Measurements from ENCODE around the gene SH2B3. TPM values are rescaled to one million over a fixed set of nuclear protein-coding genes. Genes with fewer than 3 reads are reported as not detected.

The SH2B3 gene
- total and polyA plus RNA-seq, 8 donors = 2.5 to 21.7 (median 8.8) TPM

DNA sequence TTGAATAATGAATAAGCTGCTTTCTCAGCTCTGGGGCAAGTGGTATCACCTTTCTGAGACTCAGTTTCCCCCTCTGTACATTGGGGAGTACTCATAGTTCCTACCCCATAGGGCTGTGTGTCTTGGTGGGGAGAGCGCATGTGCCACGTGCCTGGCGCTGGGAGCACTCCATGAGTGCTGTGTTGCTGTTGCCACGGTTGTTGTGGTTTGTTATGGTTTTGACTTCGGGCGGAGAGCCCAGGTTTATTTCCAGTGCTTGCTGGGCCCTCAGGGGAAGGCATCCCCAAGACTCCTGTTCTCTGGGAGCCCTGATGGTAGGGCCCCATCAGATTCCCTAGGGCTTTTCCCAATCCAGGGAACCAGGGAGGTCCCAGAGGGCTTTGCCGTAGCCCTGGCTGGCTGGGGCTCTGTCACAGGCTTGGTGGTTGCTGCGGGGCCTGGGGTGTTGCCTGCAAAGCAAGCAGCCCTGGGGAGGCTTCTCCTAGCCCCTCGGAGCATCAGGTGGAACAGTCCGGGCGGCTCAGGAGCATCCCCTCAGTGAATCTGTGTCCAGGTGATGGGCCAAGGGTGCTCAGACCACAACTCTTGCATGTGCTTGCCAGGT is 18.6 kb downstream of the SH2B3 start:
- DNase-seq = no peak
- H3K27me3 ChIP-seq = no peaks in the 10 kb centered on the region
- H3K36me3 ChIP-seq = peaks cover 12 to 21% (median 16%) of the 10 kb centered on the region in 4 donors
- intact Hi-C loops (cut with DNase I; ENCODE audit: low total_unique reads) = no loop called here
- no peak for TF ChIP-seq EP300 (IDR thresholded peaks at IDR 0.05)
- TF ChIP-seq, protein P1, sequence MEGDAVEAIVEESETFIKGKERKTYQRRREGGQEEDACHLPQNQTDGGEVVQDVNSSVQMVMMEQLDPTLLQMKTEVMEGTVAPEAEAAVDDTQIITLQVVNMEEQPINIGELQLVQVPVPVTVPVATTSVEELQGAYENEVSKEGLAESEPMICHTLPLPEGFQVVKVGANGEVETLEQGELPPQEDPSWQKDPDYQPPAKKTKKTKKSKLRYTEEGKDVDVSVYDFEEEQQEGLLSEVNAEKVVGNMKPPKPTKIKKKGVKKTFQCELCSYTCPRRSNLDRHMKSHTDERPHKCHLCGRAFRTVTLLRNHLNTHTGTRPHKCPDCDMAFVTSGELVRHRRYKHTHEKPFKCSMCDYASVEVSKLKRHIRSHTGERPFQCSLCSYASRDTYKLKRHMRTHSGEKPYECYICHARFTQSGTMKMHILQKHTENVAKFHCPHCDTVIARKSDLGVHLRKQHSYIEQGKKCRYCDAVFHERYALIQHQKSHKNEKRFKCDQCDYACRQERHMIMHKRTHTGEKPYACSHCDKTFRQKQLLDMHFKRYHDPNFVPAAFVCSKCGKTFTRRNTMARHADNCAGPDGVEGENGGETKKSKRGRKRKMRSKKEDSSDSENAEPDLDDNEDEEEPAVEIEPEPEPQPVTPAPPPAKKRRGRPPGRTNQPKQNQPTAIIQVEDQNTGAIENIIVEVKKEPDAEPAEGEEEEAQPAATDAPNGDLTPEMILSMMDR (IDR thresholded peaks at IDR 0.05) = no peak
- H3K4me3 ChIP-seq = no peak overlapping the region
- H3K27ac ChIP-seq = no peak overlapping the region
- 85 to 93% (median 91%) methylated on average over 6 to 11 of the region's 11 CpGs for WGBS, 5 donors
- H3K4me1 ChIP-seq = peaks cover 5 to 53% (median 36%) of the 10 kb centered on the region in 4 donors
- H3K9me3 ChIP-seq = no peaks in the 10 kb centered on the region

DNA sequence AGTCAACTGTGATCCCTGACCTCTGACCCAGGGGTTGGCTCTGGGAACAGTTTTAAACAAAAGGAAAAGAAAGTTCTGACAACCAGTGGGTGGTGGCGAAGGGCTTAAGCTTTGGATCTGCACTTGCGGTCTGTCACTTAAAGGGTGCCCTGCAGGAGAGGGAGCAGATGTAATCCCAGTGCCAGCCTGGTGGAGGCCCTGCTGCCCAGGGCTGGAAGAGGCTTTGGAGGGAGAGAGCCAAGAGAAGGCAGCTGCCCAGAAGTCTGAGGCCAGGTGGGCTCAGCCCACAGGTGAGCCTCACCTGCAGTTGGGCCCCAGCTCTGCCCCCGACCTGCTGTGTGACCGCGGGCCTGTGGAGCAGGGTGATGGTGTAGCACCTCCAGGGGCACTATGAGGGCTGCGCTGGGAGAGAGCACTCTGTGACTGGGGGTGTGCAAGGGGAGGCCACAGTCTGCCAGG is 19.1 kb downstream of the SH2B3 start:
- H3K36me3 ChIP-seq = peaks cover 10 to 15% (median 12%) of the 10 kb centered on the region in 4 donors
- no peak for DNase-seq
- H3K4me3 ChIP-seq = no peak overlapping the region
- H3K27me3 ChIP-seq = no peaks in the 10 kb centered on the region
- H3K27ac ChIP-seq = no peak overlapping the region
- 92 to 100% (median 94%) methylated on average over 6 of the region's 6 CpGs for WGBS, 5 donors
- H3K4me1 ChIP-seq = peaks cover 10 to 58% (median 41%) of the 10 kb centered on the region in 4 donors
- TF ChIP-seq POLR2AphosphoS5 (IDR thresholded peaks at IDR 0.05) (no peak), EP300 (IDR thresholded peaks at IDR 0.05) (no peak), POLR2A (IDR thresholded peaks at IDR 0.05) (no peak)
- TF ChIP-seq, protein P1 (IDR thresholded peaks at IDR 0.05) = no peak
- H3K9me3 ChIP-seq = no peaks in the 10 kb centered on the region
- intact Hi-C loops (cut with DNase I; ENCODE audit: low total_unique reads) = no loop called here

DNA sequence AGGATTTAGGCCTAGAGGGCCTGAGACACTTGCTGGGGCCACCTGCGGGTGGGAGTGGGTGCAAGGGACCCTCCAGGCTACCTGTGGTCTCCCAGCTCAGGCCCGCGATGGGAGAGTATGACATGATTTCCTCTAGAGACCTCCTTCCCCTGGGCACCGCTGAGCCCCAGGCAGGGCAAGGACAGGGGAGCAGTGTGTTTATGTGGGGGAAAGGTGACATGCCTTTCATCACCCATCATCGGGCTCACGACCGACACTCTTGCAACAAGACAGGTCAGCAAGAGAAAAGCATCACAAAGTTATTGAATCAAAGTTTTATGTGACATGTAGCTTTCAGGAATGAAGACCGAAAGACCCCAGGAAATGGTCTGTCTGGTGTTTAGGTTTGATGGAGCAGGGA is 19.9 kb downstream of the SH2B3 start:
- H3K4me1 ChIP-seq = peaks cover 16 to 67% (median 45%) of the 10 kb centered on the region in 4 donors
- no peak overlapping the region for H3K4me3 ChIP-seq
- TF ChIP-seq, protein P1 (IDR thresholded peaks at IDR 0.05) = no peak
- TF ChIP-seq POLR2A (IDR thresholded peaks at IDR 0.05) (no peak), POLR2AphosphoS5 (IDR thresholded peaks at IDR 0.05) (no peak), EP300 (IDR thresholded peaks at IDR 0.05) (no peak)
- intact Hi-C loops (cut with DNase I; ENCODE audit: low total_unique reads) = no loop called here
- peak overlapping the region in 4 of 5 donors; percentile 7 to 46 (median 24) for H3K27ac ChIP-seq
- 62 to 74% (median 64%) methylated on average over 4 to 8 of the region's 8 CpGs for WGBS, 5 donors
- DNase-seq = no peak
- no peaks in the 10 kb centered on the region for H3K27me3 ChIP-seq
- no peaks in the 10 kb centered on the region for H3K9me3 ChIP-seq
- H3K36me3 ChIP-seq = peaks cover 5 to 7% (median 6%) of the 10 kb centered on the region in 4 donors

GRCh38 chr12:111426344-111427185 is 20.8 kb downstream of the SH2B3 start:
- H3K27ac ChIP-seq = peak overlapping the region in 3 of 5 donors; percentile 22 to 46 (median 29)
- H3K4me3 ChIP-seq = no peak overlapping the region
- intact Hi-C loops (cut with DNase I; ENCODE audit: low total_unique reads) = no loop called here
- H3K4me1 ChIP-seq = peaks cover 25 to 76% (median 53%) of the 10 kb centered on the region in 4 donors
- no peak for TF ChIP-seq EP300 (IDR thresholded peaks at IDR 0.05)
- H3K36me3 ChIP-seq = no peaks in the 10 kb centered on the region
- WGBS, 5 donors = 77 to 90% (median 87%) methylated on average over 11 of the region's 11 CpGs
- H3K27me3 ChIP-seq = no peaks in the 10 kb centered on the region
- no peaks in the 10 kb centered on the region for H3K9me3 ChIP-seq
- no peak for DNase-seq
